ENCODE results near the gene PRR19. TPM values are rescaled to one million over a fixed set of nuclear protein-coding genes. Genes with fewer than 3 reads are reported as not detected.

The PRR19 gene
- total and polyA plus RNA-seq, 10 of the 15 experiments (the other 5 are each of a cell fraction or from before 2014, with no cell fraction given) = 0.09 to 1.7 (median 0.73) TPM; not detected in 1

DNA sequence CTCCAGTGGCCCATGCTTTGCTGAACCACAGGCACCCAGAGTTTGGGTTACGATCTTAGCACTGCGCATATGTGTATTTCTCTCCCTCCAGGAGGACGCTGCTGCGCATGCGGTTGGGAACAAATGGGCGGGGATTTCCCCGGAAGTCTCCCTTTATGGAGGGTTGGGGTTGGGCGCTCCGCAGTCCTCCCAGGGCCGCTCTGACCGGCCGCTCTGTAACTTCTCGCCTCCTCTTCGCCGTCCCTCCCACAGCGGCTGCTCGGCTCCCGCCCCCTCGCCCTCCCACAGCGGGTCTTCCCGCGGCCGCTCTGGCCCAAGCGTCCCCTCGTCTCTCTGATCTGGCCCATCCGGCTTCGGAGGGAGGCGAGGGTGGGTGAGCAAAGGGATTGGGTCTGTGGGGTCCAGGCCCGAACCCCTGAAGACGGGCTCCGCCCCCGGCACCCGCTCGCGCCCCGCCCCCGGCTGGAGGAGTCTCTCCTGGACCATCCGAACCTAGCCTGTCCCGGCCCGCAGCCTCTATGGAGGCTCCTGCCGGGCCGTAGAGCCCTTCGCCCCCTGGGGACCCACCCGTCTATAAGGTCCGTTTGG lies 23.5 kb downstream of the PRR19 start, which contains the start of gene MEGF8 (continued):
- TF ChIP-seq TCF12 (IDR thresholded peaks at IDR 0.05; ENCODE audit: low read depth, low read length) (peak; percentile 58; the same call in 1 of the 2 replicates), HDAC2 (IDR thresholded peaks at IDR 0.05) (no peak), SP1 (IDR thresholded peaks at IDR 0.05; ENCODE audit: low read depth, low read length) (peak; percentile 65), SMAD1 (IDR thresholded peaks at IDR 0.05; ENCODE audit: low read depth, partially characterized antibody) (no peak), RAD21 (IDR thresholded peaks at IDR 0.05; ENCODE audit: insufficient read depth, low read depth, low read length) (no peak; the same call in none of the 2 replicates), ZBTB33 (IDR thresholded peaks at IDR 0.05) (no peak), KLF5 (IDR thresholded peaks at IDR 0.05; ENCODE audit: partially characterized antibody) (no peak), FOXM1 (IDR thresholded peaks at IDR 0.05; ENCODE audit: low read depth, low read length) (no peak), BRCA1 (IDR thresholded peaks at IDR 0.05; ENCODE audit: low read depth, low read length) (no peak), SIN3A (IDR thresholded peaks at IDR 0.05; ENCODE audit: low read depth, low read length) (no peak), ZNF24 (IDR thresholded peaks at IDR 0.05) (peak; percentile 57; the same call in 1 of the 2 replicates), RUNX3 (IDR thresholded peaks at IDR 0.05; ENCODE audit: low read length) (peak; percentile 94), FOS (IDR thresholded peaks at IDR 0.05; ENCODE audit: borderline replicate concordance, extremely low read depth, insufficient read length) (no peak), IKZF2 (IDR thresholded peaks at IDR 0.05) (no peak), BHLHE40 (IDR thresholded peaks at IDR 0.05; ENCODE audit: borderline replicate concordance in 1 of 2, low read depth in 2 of 2, low read length in 1 of 2) (peak; percentile 30 to 52; a peak in 2 of 4 replicates), HCFC1 (IDR thresholded peaks at IDR 0.05; ENCODE audit: low read length) (peak; percentile 58), SIX5 (IDR thresholded peaks at IDR 0.05; ENCODE audit: low read depth, low read length, severe bottlenecking) (peak; percentile 21), POLR2AphosphoS2 (IDR thresholded peaks at IDR 0.05; ENCODE audit: low read depth, low read length) (no peak), DPF2 (IDR thresholded peaks at IDR 0.05) (peak; percentile 30; the same call in 1 of the 2 replicates), CBX5 (IDR thresholded peaks at IDR 0.05; ENCODE audit: low read depth) (no peak), NR2C1 (IDR thresholded peaks at IDR 0.05) (peak; percentile 19; the same call in 1 of the 2 replicates), POU2F2 (IDR thresholded peaks at IDR 0.05; ENCODE audit: borderline replicate concordance, low read depth, low read length) (peak; percentile 42; the same call in 1 of the 3 replicates), SREBF2 (IDR thresholded peaks at IDR 0.05; ENCODE audit: low read length) (no peak), HDGF (IDR thresholded peaks at IDR 0.05) (peak; percentile 95), KDM1A (IDR thresholded peaks at IDR 0.05; ENCODE audit: borderline replicate concordance) (no peak), SUPT20H (IDR thresholded peaks at IDR 0.05; ENCODE audit: borderline replicate concordance, control insufficient read depth, low read depth, low read length) (no peak)
- TF ChIP-seq, protein P1, sequence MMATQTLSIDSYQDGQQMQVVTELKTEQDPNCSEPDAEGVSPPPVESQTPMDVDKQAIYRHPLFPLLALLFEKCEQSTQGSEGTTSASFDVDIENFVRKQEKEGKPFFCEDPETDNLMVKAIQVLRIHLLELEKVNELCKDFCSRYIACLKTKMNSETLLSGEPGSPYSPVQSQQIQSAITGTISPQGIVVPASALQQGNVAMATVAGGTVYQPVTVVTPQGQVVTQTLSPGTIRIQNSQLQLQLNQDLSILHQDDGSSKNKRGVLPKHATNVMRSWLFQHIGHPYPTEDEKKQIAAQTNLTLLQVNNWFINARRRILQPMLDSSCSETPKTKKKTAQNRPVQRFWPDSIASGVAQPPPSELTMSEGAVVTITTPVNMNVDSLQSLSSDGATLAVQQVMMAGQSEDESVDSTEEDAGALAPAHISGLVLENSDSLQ (IDR thresholded peaks at IDR 0.05) = no peak
- TF ChIP-seq, protein P2, sequence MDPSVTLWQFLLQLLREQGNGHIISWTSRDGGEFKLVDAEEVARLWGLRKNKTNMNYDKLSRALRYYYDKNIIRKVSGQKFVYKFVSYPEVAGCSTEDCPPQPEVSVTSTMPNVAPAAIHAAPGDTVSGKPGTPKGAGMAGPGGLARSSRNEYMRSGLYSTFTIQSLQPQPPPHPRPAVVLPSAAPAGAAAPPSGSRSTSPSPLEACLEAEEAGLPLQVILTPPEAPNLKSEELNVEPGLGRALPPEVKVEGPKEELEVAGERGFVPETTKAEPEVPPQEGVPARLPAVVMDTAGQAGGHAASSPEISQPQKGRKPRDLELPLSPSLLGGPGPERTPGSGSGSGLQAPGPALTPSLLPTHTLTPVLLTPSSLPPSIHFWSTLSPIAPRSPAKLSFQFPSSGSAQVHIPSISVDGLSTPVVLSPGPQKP (IDR thresholded peaks at IDR 0.05; ENCODE audit: low read depth, low read length) = peak; percentile 100
- TF ChIP-seq, protein P3, sequence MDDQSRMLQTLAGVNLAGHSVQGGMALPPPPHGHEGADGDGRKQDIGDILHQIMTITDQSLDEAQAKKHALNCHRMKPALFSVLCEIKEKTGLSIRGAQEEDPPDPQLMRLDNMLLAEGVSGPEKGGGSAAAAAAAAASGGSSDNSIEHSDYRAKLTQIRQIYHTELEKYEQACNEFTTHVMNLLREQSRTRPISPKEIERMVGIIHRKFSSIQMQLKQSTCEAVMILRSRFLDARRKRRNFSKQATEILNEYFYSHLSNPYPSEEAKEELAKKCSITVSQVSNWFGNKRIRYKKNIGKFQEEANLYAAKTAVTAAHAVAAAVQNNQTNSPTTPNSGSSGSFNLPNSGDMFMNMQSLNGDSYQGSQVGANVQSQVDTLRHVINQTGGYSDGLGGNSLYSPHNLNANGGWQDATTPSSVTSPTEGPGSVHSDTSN (IDR thresholded peaks at IDR 0.05; ENCODE audit: insufficient replicate concordance, low read depth, low read length) = no peak

Measured in GM12878 (cell line).